Subcutaneous adipose tissue (tissue), 4 donors: Measurements from ENCODE around the gene NKX3-2. TPM values are rescaled to one million over a fixed set of nuclear protein-coding genes. Genes with fewer than 3 reads are reported as not detected.

Source experiments
- total RNA-seq, 4 donors: library from RNA; depleted of rRNA; stranded (reverse); fragments of >200 nt; gene quantifications; one replicate each; pipeline ENCODE4 v1.1.0, GENCODE V29; 2016
- TF ChIP-seq, protein P1 (sequence below): fragments of 450-650 bp; IDR thresholded peaks from one replicate; pipeline ENCODE4 v1.5.1; 2016; ENCODE audit warnings: low read depth, mild to moderate bottlenecking, control low read depth, antibody characterized with exemption, moderate library complexity

Gene NKX3-2
- total RNA-seq, 4 donors from 2014 or later = 0.17 to 0.44 TPM; not detected in 2

DNA sequence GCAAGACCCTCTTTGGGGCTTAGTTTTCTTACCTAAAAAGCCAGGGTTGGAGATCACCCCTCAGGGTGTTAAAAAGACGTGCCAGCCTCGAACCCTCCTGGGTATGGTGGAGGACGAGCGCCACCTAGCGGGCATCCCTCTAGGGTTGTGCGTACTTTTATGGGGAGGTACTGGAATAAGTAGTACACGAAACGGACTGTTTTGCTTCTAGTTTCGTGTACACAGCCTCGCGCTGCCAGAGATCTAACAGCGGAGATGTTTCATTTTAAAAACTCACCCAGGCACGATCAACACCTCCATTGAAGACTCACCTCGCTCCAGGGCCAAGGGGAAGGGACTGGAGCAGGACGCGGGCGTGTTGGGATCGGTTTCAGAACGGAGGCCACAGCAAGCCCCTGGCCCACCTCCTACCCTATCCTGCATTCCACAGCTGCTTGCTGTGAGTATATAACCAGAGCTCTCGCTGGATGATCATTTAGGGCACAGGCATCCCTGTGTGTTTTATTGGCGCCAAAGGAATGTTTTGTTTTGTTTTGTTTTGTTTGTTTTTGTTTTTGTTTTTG lies 4.8 kb upstream of the NKX3-2 start:
- TF ChIP-seq, protein P1, sequence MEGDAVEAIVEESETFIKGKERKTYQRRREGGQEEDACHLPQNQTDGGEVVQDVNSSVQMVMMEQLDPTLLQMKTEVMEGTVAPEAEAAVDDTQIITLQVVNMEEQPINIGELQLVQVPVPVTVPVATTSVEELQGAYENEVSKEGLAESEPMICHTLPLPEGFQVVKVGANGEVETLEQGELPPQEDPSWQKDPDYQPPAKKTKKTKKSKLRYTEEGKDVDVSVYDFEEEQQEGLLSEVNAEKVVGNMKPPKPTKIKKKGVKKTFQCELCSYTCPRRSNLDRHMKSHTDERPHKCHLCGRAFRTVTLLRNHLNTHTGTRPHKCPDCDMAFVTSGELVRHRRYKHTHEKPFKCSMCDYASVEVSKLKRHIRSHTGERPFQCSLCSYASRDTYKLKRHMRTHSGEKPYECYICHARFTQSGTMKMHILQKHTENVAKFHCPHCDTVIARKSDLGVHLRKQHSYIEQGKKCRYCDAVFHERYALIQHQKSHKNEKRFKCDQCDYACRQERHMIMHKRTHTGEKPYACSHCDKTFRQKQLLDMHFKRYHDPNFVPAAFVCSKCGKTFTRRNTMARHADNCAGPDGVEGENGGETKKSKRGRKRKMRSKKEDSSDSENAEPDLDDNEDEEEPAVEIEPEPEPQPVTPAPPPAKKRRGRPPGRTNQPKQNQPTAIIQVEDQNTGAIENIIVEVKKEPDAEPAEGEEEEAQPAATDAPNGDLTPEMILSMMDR = no peak

DNA sequence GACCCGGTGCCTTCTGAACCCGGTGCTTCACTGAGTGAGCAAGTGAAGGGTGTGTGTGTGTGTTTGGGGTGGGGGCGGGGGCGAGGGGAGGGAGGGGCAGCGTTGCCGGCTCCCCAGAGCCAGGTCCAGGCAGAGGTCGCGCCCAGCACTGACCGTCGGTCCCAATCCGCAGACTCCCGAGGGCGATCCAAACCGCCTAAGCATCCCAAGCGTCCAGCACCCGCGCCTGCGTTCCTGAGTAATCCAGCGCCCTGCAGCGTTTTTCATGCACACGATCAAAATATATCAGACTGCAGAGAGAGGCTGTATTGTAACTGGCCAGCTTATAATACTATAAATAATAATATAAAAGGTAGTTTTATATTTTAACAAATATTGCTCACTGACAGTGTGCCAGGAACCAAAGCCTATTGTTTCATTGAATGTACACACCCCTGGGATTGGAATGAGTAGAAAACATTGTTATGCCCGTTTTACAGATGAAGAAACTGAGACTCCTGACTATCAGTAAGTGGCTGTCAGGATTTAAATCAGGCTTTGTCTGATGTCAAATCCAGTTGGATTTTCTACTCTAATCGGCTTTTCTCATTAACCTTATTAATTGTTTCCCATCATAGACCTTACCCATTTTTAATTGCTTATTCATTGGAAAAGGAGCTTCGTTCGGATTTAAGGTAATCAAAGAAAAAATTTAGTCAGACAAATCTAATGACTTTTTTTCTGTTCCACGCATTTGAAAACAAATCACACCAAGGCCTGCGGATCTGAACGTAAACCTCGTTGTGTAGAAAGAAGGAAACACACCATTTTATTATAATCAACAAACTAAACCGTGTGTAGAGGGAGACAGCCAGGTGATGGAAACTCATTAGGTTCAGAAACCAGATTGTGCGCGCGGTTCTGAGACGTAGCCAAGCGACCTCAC lies 4.0 kb upstream of the NKX3-2 start:
- TF ChIP-seq, protein P1 = no peak

DNA sequence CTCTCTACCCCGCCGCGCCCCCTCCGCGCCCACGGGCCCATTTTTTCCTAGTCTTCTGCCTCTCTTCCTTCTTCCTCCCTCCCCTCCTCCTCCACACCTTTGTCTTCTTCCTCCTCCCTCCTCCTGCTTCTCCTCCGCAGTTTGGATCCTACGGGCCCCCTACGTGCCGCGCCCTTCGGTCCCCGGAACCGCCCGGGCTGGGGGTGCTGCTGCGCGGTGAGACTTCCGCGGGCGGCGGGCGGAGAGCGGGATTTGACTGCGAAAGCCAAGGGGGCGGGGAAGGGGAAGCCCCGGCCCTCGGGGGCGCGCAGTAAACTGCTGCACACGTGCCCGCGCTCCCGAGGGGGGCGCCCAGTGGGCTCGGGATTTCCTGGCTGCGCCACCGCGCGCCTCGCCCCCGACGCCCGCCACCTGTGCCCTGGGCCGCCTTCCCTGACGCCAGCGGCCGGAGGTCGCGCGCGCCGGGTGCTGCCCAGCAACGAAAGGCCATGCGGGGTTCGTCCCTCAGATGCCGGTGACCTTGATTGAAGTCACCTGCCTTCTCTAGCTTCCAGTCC lies 3.3 kb upstream of the NKX3-2 start:
- TF ChIP-seq, protein P1 = no peak

DNA sequence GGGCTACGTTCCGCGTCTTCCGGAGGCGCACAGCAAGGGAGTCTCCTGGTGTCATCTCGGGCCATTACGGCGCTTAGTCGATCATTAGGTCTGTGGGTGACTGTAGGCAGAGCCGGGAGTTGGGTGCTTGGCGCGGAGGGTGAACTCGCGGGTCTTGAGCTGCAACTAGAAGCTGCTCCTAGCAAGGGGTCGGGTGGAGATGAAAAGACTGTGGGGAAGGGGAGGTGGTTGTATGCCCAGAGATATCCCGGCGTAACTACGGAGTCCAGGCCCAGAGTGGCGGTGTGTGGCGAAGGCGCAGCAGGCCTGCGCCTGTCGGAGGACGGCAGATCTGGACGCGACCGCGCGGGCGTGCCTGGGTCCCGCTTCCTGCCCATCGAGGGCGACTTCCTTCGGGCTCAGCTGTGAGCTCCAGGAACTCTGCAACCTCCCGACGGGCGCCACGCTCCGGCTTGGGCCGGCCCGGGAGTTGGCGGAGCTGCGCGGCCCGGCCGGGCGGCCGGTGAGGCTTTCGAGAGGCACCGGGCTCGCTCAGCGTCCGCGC lies 2.7 kb upstream of the NKX3-2 start:
- TF ChIP-seq, protein P1 = no peak

DNA sequence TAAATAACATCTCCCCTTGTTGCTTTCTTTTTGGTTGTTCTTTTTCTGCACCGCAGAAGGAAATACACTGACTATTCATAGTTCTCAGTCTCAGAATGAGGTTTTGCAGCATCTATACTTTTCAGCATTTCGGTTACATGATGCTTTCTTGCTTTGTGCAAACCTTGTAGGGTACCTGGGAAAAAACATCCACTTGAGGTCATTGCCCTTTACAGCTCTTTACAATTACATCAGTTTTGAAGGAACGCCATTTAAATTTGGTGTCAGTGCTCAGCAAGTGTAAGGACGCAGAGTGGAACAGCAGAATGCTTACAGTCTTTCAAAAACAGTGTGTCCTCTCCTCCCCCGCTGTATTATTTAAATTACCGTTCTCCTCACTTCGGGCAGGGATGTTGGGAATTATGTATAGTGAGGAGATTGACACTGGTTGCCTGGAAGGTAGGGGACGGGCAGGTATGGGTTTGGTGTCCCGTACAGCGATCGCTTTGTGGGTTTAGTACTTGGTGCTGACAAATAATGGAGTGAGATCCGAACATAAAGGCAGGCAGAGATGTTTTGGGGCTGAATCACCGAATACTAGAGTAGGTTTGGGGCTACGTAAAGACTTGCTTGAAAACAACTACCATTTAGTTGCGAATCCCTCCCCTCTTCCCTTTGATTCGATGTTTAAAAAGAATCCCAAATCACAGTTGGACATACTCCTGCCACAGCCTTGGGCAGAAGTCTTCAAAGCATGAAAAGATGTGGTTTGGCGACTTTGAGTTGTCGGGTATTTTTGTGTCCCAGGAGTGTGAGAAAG lies 2.0 kb upstream of the NKX3-2 start:
- TF ChIP-seq, protein P1 = no peak

DNA sequence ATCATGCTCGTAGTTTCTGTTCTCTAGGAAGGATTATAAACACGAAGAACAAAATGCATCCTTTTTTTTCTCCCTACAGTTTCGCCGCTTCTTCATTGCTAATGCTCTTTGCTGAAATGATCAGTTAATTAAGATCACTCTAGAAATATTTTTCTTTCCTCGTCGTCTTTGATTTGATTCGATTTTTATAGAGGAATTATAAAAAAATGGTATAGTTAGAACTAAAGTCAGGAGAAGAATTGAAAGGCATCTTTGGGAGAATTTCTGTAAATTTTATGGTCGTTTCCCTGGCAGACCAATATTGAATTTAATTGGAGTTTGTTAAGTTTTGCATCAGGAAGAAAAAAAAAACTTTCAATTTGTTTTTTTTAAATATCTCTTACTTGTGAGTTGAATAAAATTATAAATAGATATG lies 1.1 kb upstream of the NKX3-2 start:
- TF ChIP-seq, protein P1 = no peak
